RPMI8226 (cell line): ENCODE measurements around the gene SPATA4.

Experiments used
- DNase-seq: peaks from one replicate; pipeline ENCODE4 v3.0.0-alpha.2; 2015

The SPATA4 gene

GRCh38 chr4:176188654-176189053 lies 6.7 kb downstream of the SPATA4 start:
- no peak for DNase-seq

- DNase-seq = no peak
Observed at GRCh38 chr4:176187624-176188023, 7.8 kb downstream of the SPATA4 start.

GRCh38 chr4:176186671-176187395 lies 8.6 kb downstream of the SPATA4 start:
- no peak for DNase-seq

GRCh38 chr4:176186067-176186466 lies 9.3 kb downstream of the SPATA4 start:
- DNase-seq = no peak

- no peak for DNase-seq
Observed at GRCh38 chr4:176185051-176185450, 10.3 kb downstream of the SPATA4 start.

- DNase-seq = no peak
Observed at GRCh38 chr4:176163041-176163440, 32.3 kb downstream of the SPATA4 start.

GRCh38 chr4:176156656-176157055 lies 38.7 kb downstream of the SPATA4 start:
- DNase-seq = no peak

- no peak for DNase-seq
Observed at GRCh38 chr4:176153124-176153523, 42.3 kb downstream of the SPATA4 start.

GRCh38 chr4:176150704-176151103 lies 44.7 kb downstream of the SPATA4 start:
- no peak for DNase-seq

- no peak for DNase-seq
Observed at GRCh38 chr4:176150356-176150682, 45.1 kb downstream of the SPATA4 start.

GRCh38 chr4:176149680-176150355 lies 45.6 kb downstream of the SPATA4 start:
- DNase-seq = no peak

GRCh38 chr4:176142253-176142652 lies 53.1 kb downstream of the SPATA4 start:
- DNase-seq = no peak

GRCh38 chr4:176139518-176139917 lies 55.9 kb downstream of the SPATA4 start:
- no peak for DNase-seq

- no peak for DNase-seq
Observed at GRCh38 chr4:176137631-176138030, 57.8 kb downstream of the SPATA4 start.

- DNase-seq = no peak
Observed at GRCh38 chr4:176134670-176135069, 60.7 kb downstream of the SPATA4 start.
